Measurements from ENCODE around the gene RFX3.

DNA sequence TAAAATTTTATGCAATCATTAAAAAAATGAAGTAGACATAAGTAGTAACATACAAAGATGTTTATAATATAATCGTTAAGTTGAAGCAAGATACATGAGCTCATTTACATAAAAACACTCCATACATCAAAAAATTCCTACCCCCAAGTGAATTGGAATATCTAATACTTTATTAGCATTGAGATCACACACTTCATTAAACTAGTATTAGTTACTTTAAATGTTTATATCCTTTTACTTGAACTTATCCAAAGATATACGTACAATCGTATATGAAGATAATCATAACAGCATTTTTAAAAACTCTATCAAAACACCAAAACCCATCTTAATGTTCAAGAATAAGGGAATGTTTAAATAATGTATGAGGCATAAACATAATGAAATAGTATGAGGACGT, 275.1 kb downstream of the RFX3 start:
- TF ChIP-seq EZH2 (IDR thresholded peaks at IDR 0.05; ENCODE audit: low read depth), result no peak
- TF ChIP-seq, protein P1, sequence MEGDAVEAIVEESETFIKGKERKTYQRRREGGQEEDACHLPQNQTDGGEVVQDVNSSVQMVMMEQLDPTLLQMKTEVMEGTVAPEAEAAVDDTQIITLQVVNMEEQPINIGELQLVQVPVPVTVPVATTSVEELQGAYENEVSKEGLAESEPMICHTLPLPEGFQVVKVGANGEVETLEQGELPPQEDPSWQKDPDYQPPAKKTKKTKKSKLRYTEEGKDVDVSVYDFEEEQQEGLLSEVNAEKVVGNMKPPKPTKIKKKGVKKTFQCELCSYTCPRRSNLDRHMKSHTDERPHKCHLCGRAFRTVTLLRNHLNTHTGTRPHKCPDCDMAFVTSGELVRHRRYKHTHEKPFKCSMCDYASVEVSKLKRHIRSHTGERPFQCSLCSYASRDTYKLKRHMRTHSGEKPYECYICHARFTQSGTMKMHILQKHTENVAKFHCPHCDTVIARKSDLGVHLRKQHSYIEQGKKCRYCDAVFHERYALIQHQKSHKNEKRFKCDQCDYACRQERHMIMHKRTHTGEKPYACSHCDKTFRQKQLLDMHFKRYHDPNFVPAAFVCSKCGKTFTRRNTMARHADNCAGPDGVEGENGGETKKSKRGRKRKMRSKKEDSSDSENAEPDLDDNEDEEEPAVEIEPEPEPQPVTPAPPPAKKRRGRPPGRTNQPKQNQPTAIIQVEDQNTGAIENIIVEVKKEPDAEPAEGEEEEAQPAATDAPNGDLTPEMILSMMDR (conservative IDR thresholded peaks at IDR 0.05), result no peak

Measured in PC-9 (cell line).